Endometrial microvascular endothelial cells (primary cell): Measurements from ENCODE around the gene FAM20A. TPM values are rescaled to one million over a fixed set of nuclear protein-coding genes. Genes with fewer than 3 reads are reported as not detected.

Experiments
- in situ Hi-C: cut with HindIII; loops from 2 replicates; pipeline ENCODE4 v1.10.0; 2017; ENCODE audit warnings: low sequenced_read_pairs, low pct_unique_long_range_greater_than_20kb; ENCODE audit errors: inconsistent ontology term
- total RNA-seq: library from RNA; depleted of rRNA; stranded (reverse); fragments of >200 nt; gene quantifications from one replicate; pipeline ENCODE4 v1.2.3, GENCODE V29; 2015; ENCODE audit errors: inconsistent ontology term

FAM20A gene
- total RNA-seq: not detected

- in situ Hi-C loops: no loop called here
These were observed at the start of gene FAM20A for GRCh38 chr17:68600931-68601564. Gene FAM20A (minus strand): TSS chr17:68601367. CDS start chr17:68600666, 701 bp downstream.

DNA sequence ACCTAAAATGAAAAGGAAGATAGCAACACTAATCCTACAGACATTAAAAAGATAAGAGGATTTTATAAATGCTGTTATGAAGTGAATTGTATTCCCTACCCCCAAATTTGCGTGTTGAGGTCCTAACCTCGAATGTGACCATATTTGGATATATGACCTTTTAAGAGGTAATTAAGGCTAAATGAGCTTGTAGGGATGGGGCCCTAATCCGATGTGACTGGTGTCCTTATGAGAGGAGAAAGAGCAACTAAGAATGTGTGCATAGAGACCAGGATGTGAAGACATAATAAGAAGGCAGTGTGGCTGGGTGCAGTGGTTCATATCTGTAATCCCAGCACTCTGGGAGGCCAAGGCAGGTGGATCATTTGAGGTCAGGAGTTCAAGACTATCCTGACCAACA lies 48.2 kb upstream of the FAM20A start:
- in situ Hi-C loops: no loop called here

- in situ Hi-C loops: no loop called here
These were observed 45.7 kb upstream of the FAM20A start for GRCh38 chr17:68646626-68647526.

GRCh38 chr17:68642118-68642412 lies 40.9 kb upstream of the FAM20A start:
- in situ Hi-C loops: no loop called here

- in situ Hi-C loops: no loop called here
These were observed 40.3 kb upstream of the FAM20A start for GRCh38 chr17:68641276-68642117.

DNA sequence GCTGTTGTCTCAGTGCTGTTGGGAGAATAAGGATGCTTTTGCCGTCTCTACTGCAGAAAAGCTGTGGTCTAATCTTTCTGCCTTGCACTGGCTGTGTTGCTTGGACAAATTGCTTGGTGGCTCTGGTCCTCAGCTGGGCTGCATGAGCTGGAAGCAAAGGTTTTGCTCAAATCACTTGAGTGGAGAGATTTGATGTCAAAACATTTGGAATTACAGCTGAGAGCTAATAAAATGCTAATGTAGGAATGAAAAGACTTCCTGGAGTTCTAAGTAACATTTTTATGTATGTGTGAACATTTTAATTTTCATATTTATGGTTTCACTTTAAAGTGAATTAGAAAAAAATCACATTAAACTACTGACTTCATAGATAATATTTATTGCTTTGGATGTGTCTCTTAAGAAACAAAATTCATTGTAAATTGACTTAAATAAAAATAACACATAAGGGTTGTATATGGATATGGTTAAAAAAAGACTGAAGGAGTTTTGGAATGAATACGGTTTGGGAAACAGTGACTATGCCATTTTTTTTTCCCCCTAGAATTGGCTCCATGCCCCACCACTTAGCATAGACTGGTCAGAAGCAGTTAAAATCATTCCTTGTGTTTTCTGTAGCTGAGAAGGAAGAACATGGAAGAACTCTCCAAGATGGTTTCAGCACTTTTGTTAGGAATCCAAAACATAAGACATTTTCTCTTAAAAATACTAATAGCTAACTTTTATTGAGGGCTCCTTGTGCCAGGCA lies 39.2 kb upstream of the FAM20A start:
- in situ Hi-C loops: no loop called here

- in situ Hi-C loops: no loop called here
These were observed 33.2 kb upstream of the FAM20A start for GRCh38 chr17:68634345-68634876.

DNA sequence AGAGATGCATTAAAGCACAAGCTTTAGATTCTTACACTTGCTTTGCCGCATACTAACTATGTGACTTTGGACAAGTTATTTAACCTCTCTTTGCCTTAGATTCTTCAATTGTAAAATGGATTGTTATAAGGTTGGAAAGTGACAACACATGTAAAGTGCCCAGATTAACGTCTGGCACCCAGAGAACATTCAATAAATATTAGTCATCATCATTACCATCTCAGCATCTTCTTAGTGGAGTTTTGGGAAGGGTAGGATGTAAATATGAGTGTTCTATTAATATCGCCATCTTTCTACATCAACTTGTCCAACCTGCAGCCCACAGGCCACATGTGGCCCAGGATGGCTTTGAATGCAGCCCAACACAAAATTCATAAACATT lies 27.4 kb upstream of the FAM20A start:
- in situ Hi-C loops: no loop called here

GRCh38 chr17:68627956-68628575 lies 26.9 kb upstream of the FAM20A start:
- in situ Hi-C loops: no loop called here

GRCh38 chr17:68624381-68624780 lies 23.2 kb upstream of the FAM20A start:
- in situ Hi-C loops: no loop called here

GRCh38 chr17:68623811-68624210 lies 22.6 kb upstream of the FAM20A start:
- in situ Hi-C loops: no loop called here

DNA sequence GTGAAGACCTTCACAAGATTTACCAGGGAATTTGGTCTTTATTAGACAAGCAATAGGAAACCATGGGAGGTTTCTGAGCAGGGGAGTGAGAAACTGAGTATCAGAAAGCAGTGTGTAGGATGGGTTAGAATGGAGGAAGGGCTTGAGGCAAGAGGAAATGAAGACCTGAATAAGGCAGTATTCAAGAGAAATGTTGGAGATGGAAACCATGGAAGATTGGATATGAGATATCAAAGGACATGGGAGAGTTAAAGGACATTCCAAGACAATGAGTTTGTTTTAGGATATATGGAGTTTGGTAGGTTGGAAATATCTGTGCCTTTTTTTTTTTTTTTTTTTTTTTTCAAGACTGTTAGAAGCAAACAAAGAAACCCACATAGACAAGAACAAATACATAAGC lies 21.3 kb upstream of the FAM20A start:
- in situ Hi-C loops: no loop called here

- in situ Hi-C loops: no loop called here
These were observed 19.9 kb upstream of the FAM20A start for GRCh38 chr17:68621065-68621464.

DNA sequence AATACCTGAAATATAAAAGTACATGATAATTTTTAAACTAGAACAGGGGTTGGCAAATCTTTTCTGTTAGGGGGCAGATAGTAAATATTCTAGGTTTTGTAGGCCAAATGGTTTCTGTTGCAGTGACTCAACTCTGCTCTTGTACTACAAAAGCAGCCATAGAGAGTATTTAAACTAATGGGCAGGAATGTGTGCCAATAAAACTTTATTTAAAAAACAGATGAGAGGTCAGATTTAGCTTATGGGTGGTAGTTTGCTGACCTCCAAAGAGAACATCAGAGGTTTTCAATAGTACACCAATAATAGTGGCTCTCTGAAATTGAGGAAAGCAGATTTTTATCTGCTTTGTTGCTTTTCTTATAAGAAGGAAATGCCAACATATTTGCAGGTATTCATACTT lies 15.2 kb upstream of the FAM20A start:
- in situ Hi-C loops: no loop called here

DNA sequence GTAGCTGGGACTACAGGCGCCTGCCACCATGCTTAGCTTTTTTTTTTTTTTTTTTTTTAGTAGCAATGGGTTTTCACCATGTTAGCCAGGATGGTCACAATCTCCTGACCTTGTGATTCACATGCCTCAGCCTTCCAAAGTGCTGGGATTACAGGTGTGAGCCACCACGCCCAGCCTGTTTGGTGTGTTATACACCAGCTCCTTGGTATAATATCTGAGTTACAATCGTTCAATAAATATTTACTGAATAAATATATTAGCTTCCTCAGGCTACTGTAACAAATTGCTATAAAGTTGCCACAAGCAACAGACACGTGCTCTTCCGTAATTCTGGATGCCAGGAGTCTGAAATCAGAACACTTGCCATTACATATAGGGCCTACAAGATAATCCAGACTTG lies 13.6 kb upstream of the FAM20A start:
- in situ Hi-C loops: no loop called here

DNA sequence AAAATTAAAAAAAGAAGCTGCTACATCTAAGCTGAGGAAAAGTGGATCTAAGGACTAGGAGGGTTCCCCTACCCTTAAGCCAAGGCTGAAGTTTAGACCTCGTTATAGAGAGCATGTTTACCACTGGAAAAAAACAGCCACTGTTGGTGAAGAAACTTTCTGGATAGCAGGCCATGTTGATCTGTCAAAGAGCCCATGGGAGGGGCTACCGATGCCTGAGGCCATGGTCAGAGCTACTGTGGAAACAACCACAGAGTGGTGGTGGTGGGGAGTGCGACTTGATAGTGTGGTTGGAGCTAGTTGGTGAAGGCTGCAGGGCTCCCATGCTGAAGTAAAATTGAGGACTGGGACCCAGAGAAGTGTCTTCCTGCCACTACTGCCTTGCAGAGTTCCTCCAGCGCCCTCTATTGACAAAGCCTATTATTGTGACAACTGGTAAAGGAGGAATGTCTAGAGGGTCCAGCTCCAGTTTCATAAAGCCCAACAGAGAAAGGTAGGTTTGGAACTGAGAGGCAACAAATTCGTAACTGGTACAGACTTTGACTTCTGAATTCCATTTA lies 12.7 kb upstream of the FAM20A start:
- in situ Hi-C loops: no loop called here

DNA sequence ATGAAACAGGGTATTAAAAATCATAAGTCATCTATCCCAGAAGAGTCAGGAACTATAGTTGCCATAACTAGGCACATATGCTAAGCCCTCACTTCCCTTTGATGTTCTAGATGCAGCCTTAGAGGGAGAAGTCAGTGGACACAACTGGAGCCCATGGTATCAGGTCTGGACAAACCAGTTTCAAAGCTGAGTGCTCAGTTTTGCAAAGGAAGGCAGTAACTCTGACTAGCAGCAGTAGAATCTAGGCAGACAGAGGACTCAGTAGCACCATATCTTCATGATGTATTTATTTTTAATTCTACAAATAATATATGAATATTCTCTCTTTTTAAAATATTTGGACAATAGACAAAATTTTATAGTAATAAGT lies 11.7 kb upstream of the FAM20A start:
- in situ Hi-C loops: no loop called here

DNA sequence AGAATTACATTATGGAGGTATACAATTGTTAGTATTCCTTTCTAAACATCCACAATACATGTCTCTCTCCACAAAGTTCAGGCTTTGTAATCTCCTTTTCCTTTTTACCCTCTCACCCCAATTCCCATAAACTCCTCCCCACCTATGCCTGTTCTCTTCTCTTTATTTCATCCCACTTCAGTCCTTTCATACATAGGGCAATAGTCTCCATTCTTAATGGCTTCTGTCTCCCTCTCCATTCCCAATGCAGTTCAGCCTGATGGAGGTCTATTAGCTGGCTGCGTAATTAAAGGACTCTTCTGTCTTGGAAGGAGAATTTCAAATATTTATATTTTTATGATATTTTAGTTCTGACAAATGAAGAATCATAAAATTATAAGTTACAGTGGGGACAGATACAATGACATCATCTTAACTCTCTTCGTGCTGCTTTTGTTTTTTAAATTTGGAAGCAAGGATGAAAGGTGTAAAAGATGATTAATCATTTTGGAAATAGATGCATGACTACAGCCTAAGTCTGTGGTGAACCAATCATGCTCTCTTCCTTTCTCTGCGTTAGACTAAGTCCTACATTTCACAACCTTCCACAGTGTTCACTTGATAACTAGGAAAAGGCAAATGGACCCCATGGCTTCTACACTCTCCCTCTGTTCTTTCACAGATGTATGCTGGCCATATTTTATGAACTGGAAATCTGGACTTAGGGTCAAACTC lies 11.2 kb upstream of the FAM20A start:
- in situ Hi-C loops: no loop called here
